ENCODE measurements around the gene NFATC1. TPM values are rescaled to one million over a fixed set of nuclear protein-coding genes. Genes with fewer than 3 reads are reported as not detected.

Gene NFATC1
- total RNA-seq, 1 experiment from 2014 or later = 4.9 TPM

Small RNA genes within 50 kb of the gene (small RNA-seq; reads per million reads assigned to genes)
- 0 reads per million in 2 experiments for gene AC018445.2

Measured in SK-MEL-5 (cell line).